AML-193 (cell line): ENCODE measurements around the gene UNC13A.

Experiments used
- DNase-seq, 2 experiments: peaks; one replicate each; lab custom pipeline; 2025; lab: John Stamatoyannopoulos, UW

Gene UNC13A

DNA sequence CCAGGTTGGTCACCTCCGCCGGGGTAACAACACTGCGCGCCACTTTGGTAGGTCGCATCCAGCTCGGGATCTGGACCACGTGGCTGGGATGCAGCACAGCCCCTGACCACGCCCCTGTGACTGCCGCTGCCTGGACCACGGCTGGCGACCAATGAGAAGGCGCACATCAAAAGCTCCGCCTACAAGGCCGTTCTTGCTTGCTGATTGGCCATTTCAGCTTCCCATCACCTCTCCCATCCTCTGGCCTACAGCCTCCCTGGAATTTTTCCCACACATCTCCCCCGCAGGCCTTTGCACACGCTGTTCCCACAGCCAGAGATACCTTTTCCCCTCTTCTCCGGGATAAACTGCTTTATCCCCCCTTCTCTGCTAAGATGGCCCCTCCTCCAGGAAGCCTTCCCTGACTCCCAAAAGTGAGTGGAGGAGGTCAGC lies 18.6 kb upstream of the UNC13A start:
- DNase-seq: no peak

DNA sequence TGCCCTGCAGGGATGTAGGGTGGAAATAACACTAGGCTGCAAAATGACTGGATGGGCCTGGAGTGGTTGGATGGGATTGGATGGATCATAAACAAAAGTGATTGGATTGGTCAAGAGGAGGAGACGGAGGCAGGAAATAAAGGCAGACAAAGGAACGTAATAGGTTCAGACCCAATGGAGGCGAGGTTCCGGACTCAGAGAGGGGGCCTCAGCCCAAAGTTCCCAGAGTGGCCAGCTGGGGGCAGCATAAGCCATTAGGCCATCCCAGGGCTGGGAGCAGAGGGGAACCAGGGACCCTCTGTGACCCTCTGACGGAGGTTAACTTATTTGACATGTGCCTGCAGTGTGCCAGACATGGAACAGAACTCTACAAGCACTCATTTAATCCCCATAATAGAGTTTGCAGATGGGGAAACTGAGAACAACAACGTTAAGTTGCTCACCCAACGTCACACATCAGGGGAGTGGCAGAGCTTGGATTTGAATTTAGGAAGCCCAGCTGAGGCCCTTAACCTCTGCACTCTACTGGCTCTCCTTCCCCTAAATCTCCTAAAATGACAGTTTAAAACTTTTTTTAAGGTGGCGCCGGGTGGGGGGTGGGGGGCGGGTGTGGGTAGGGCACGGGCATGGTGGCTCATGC lies 15.8 kb upstream of the UNC13A start:
- peak in 1 of 2 experiments; percentile 31 for DNase-seq

DNA sequence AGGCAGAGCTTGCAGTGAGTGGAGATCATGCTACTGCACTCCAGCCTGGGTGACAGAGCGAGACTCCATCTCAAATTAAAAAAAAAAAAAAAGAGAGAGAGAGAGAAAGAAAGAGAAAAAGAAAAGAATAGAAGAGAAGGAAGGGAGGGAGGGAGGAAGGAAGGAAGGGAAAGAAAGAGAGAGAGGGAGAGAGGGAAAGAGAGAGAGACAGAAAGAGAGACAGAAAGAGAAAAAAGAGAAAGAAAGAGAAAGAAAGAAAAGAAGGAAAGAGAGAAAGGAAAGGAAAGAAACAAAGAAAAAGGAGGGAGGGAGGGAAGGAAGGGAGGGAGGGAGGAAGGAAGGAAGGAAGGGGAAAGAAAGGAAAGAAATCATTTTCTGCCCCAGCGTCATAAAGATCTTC lies 7.0 kb upstream of the UNC13A start:
- no peak for DNase-seq

DNA sequence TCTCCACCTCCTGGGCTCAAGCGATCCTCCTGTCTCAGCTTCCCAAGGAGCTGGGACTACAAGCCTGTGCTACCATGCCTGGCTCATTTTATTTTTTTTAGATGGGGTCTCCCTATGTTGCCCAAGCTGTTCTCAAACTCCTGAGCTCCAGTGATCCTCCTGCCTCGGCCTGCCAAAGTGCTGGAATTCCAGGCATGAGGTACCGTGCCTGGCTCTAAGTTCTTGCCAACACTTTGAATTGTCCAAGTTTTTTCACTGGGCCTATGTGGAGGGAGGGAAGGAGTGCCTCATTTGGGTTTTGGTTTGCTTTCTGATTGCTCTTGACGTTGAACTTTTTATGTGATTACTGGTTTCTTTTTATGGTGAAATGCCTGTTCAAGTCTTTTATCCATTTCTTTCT lies 4.4 kb upstream of the UNC13A start:
- DNase-seq: no peak

DNA sequence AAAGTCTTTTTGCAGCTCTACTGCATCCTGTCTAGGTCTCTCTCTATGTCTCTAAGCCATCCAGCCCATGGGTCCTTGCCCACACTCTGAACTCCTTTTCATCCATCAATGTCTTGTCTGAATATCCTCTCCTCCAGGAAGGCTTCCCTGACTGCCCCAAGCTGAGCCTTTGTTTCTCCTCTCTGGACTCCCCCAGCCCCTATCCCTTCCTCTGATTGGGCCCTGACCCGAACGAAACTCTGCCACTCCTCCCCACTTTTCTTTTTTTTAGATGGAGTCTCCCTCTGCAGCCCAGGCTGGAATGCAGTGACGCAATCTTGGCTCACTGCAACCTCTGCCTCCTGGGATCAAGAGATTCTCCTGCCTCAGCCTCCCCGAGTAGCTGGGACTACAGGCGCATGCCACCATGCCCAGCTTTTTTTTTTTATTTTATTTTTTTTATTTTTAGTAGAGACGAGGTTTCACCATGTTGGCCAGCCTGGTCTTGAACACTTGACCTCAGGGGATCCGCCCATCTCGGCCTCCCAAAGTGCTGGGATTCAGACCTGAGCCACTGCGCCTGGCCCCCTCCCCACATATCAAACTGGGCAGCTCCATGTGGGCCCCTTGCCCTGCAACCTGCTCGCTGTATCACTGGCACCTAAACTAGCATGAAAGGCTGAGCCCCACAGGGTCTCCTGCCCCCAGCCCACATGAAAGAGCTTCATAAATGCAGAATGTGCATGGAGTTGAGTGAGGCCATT lies 870 bp upstream of the UNC13A start:
- DNase-seq: no peak

DNA sequence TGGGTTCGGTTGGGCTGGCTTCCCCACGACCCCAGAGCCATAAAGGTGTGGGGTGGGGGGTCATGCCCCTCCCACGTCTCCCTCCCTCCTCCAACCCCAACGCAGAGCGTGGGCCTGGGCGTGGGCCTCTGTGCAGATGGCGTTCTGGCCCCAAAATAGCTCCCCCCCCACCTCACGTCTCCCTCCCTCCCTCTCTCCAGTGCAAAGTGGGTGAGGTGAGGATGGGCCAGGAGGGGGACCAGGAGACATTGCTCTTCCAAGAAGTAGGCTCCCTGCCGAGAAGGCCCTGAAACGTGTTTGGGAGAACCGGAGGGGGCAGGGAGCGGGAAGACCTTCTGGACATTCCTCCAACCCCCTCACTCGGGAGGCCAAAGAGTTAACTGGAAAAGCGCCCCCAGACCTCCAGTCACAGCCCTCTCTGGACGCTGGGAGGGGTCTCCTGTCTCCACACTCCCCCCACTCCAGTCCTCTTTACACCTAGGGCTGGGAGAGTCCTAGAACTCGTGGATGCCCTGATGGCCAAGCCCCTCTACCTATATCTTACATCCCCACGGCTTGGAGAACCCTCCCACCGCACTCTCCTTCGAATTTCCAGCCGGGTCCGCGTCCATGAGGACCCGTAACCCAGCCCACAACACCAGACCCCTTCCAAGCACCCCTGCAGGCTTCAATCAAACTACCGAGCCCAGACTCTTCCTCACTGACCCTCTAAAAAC lies 855 bp downstream of the UNC13A start:
- no peak for DNase-seq

DNA sequence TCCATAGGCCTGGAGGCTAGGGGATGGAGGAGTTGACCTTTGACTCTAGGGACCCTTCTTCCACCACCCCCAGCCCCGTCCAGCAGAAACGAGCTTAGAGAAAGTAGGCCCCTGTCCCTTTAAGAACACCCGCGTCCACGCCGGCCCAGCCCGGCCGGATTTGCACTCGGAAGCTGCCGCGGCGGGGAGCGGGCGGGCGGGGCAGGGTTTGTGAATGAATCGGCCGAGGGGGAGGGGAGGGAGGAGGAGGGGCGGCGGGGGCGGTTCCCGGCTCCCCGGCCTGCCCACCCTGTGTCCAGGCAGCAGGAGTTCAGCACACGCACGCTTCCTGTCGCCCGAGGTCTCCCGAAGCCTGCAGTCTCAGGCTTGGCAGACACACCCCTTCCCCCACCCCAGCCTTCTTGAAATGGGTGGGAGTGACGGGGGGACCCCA lies 1.5 kb downstream of the UNC13A start:
- DNase-seq: no peak

DNA sequence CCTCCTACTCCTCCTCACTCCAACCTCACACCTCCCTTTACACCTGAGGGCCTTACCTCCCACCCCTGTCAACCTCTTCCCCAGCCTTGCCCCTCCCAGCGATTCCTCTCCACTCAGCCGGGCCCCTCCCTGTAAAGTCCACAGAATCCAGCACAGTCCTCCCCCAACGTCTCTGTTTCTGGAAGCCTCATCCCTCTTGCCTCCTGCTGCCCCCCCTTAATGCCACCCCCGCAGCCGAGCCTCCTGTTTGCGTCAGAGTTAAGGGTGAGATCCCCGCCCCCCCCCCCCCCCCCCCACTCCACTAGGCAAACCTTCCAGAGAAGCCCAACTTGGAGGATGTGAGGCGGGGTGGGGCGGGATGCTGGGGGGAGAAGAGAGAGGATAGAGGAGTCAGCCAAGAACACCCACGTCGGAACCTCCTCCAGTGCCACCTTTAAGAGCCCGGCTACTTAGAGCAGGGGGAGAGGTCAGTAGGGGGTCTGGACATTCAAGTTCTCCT lies 2.1 kb downstream of the UNC13A start:
- no peak for DNase-seq

DNA sequence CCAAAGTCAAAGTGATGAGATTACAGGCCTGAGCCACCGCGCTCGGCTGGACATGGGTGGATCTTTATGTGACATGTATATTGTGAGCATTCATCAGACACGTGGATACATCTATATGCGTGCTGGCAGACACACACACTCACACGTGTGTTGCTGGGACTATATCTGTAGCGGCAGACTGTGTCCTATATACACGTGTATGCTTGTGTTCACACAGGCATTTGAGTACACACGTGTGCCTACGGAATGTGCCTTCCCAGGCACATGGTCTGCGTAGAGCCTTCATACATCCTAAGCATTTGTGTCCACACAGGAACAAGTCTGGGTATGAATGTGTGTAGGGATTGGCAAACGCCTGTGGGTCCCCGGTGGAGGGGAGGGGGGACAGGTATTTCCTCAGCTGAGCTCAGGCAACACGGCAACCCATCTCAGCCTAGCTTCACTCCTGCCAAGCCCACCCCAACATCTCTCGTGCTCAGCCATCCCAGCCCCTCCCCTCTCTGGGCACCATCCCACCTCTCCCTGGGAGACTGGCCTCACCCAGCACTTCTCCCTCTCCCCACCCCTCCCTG lies 2.6 kb downstream of the UNC13A start:
- DNase-seq: no peak

DNA sequence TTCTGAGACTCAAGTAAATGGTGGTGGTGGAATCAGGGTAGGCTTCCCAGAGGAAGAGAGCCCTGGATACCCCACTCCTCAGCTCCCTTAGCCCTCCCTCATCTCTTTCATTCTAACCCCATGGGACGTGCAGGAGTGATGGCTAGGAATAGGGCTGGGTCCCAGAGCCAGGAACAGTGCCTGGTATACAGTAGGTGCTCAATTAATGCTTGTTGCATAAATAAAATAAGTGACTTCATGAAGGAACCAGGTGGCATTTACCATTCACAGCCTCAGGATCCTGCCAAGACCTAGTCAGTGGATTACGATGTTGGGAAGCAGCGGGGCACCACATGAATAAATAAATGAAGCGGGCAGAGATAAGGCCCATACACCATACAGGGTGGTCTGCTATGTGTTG lies 3.9 kb downstream of the UNC13A start:
- DNase-seq: no peak

DNA sequence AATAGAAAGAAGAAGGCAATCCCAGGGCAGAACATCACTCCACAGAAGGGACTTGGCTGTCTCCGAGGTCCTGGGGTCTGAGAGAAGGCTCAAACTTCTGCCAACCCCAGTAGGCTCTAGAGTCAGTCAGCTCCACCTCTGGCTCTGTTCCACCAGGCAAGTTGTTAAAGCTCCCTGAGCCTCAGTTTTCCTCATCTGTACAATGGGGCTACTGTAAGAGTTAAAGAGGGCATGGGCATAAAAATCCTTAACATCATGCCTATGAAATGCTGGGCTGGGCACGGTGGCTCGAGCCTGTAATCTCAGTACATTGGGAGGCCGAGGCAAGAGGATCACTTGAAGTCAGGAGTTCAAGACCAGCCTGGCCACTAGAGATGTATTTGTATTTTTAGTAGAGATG lies 5.1 kb downstream of the UNC13A start:
- no peak for DNase-seq

DNA sequence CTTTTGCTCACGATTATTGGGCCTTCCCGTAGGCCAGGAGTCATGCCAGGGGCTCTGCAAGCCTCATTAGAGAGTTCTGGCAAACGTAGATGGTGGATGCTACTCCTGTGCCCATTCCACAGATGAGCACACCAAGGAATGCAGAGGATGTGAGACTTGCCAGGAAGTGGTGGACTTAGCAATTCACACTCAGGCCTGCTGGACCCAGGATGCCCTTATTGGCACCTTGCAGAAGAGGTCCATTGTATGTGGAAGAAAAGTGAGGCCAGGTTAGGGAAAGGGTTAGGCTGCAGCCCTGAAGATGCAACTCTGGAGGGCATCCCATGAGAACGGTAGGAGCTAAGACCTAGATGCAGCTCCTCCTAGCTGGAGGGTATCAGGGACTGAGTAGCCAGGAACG lies 5.9 kb downstream of the UNC13A start:
- no peak for DNase-seq

DNA sequence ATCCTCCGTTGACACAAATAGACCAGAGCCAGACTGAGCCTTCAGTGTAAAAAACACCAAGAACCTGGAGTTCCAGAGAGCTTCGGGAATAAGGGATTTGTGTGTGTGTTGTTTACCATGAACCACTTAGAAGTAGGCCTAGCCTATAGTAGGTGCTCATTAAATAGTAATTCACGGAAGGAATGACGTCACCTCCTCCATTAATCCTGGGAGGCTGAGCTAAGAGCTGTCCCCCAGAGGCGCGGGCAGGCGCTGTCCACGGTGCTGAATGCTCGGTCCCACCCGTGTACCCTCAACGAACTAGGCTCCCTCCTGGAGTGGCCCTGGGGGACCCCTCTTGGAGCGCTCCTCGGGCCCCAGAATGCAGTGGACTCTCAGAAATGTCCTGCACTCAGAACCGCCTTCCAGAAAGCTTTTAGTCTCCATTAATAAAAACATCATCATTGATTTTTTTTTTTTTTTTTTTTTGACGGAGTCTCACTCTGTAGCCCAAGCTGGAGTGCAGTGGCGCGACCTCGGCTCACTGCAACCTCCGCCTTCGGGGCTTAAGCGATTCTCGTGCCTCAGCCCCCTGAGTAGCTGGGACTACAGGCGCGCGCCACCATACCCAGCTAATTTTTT lies 6.5 kb downstream of the UNC13A start:
- no peak for DNase-seq

DNA sequence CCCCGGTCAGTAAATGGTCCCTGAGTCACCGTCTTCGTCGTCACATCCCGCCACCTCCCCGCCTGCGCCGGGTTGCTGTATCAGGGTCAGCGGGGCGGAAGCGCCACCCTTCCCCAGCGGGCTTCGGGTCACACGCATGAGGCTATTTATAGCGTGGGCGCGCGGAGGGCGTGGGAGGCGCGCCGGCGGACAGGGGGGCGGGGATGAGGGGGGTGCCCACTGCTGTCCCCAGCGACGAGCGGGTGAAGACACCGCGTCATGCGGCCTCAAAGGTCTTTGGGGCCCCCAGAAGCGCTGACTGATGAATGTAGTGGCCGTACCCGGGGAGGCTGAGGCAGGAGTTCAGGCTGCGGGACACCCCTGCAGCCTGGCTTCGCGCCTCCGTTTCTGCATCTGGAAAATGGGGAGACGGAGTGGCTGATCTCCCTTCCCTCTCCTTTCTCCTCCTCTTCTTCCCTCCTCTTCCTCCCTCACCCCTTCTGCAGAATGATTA lies 7.9 kb downstream of the UNC13A start:
- peak in 1 of 2 experiments; percentile 11 for DNase-seq

DNA sequence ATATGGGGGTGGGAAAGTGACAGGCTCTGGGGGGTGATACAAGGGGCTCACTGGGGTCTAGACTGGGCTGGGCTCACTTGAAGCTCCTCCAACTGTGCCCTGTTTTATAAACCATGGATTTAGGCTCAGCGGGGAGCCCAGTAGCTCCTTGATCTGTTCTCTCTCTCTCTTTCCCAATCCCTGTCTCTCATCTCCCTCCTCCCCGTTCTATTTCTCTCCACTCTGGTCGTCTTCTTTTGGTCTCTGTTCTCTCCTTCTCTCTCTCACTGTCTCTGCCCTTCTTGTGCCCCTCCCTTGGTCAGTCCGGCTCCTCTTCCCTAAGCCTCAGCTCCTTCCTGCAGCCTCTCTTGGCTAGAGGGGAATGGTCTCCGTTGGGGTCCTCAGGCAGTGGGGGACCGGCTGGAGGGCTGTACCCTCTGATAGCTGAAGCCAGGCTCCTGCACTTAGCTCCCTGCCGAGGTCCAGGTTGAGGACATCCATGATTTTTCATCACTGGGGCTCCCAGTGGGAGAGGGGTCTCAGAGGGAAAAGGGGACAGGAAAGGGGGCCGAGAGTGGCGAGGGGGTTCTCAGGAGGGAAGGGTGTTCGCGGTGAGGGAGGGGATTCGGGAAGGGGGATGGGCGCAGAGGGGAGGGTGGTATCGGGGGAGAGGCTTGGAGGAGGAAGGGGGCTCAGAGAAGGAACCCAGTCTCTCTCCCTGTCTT lies 8.5 kb downstream of the UNC13A start:
- DNase-seq: no peak

DNA sequence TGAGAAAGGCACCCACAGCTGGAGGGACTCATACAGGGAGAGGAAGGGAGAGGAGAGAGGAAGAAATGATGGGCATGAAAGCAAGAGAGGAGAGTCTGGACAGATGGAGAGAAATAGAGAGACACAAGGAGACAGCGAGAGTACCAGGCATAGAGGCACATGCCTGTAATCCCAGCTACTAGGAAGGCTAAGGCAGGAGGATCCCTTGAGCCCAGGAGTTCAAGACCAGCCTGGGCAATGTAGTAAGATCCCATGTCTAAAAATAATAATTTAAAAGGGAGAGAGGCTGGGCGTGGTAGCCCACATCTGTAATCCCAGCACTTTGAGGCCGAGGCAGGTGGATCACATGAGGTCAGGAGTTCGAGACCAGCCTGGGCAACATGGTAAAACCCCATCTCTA lies 9.3 kb downstream of the UNC13A start:
- DNase-seq: no peak

DNA sequence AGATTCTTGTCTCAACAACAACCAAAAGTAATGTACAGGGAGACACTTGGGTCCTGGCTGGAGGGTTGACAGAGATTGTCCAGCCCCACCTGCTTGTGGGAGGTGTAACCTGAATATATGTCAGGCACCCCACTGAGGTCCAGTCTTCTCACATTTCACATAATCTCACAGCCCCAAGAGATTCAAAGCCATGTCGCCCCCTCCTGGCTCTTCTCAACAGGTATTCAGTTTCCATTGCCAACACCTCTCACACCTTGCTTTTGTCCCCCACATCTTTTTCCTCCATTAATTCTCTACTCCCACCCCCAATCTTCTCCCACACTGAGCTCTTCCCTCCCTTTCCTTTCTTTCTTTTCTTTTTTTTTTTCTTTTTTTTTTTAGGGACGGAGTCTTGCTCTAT lies 11.2 kb downstream of the UNC13A start:
- no peak for DNase-seq

DNA sequence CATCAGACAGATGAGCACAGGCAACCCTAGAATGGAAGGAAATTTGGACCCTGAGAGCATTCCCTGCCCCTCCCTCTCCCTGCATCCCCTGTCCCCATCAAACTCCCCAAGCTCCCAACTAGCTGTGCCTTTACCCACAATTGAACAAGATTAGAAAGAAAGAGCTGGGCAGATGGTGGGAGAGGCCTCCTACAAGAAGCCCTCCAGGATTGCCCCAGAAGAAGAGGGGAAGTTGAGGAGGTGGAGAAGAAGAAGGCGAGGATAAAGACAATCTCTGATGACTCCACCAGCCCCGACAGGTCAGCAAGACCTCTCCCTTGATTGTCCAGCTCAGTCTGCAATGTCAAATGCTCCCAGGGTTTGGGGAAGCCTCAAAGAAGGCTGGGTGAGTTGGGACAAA lies 11.9 kb downstream of the UNC13A start:
- no peak for DNase-seq

DNA sequence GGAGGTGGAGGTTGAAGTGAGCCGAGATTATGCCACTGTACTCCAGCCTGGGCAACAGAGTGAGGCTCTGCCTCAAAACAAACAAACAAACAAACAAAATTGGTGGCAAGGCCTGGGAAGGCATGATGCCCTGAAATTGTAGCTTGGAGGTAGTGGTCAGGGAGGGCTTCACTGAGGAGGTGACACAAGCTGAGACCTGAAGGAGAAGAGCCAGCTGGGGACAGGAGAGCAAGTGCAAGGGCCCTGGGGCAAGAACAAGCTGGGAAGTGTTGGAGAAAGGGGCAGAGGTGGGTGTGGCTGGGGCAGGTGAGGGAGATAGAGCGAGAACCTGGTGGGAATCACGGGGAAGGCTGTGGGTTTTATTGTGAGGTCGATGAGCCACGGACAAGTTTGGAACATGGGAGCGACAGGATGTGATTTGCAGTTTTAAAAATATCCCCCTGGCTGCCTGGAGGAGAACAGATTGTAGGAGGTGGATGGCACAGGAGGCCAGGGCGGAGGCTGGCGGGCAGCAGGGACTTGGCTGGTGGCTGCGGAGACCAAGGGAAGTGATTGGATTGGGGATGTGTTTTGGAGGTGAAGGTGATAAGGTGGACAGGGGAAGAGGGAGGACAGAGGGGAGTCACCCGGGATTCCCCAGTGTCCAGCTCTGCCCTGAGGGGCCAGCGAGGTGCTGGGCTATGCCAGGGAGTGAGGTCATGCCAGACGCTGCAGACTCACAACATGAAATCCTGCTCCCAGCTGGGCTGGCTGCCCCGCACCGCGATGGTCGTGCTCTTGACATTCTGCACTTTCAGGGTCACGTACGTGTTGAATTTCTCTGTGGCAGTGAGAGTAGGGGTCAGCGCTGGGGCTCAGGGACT lies 14.0 kb downstream of the UNC13A start:
- DNase-seq: no peak

DNA sequence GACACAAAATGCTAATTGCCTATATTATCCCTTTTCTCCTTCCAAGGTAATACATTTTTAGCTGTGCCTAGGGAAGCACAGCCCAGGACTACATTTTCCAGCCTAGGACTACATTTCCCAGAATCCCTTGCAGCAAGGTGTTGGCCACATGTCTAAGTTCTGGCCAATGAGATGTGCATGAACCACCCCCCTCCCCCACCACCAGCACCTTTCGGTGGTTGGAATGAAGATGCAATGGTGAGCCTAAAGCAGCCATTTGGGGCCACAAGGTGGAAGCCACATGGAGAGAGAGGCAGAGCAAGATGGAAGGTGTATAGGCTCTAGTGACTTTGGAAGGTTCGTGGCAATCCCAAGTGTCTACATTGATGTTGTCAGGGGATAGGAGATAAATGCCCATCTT lies 16.2 kb downstream of the UNC13A start:
- no peak for DNase-seq
